Chondrocyte (in vitro differentiated cells): Measurements from ENCODE around the gene ABCA12. TPM values are rescaled to one million over a fixed set of nuclear protein-coding genes. Genes with fewer than 3 reads are reported as not detected.
A peak's percentile ranks its signal among the peaks of the same experiment; 100 is the strongest.

ENCODE experiments used
- DNase-seq: peaks from one replicate; pipeline ENCODE4 v3.0.0; 2021; ENCODE audit warnings: mixed read lengths, low spot score
- H3K27ac Mint-ChIP-seq: one replicate; pipeline ENCODE4 v1.8.0; 2021; ENCODE audit warnings: mild to moderate bottlenecking, moderate library complexity, mixed read lengths; ENCODE audit not compliant: unreplicated experiment
- H3K27me3 Mint-ChIP-seq: 2 replicates; pipeline ENCODE4 v1.8.0; 2021; ENCODE audit warnings: low read depth, mixed read lengths
- H3K36me3 Mint-ChIP-seq: 2 replicates; pipeline ENCODE4 v1.8.0; 2021; ENCODE audit warnings: low read depth, mixed read lengths
- H3K4me1 Mint-ChIP-seq: 2 replicates; pipeline ENCODE4 v1.8.0; 2021; ENCODE audit warnings: low read depth, mild to moderate bottlenecking, mixed read lengths
- H3K4me3 Mint-ChIP-seq: one replicate; pipeline ENCODE4 v1.8.0; 2021; ENCODE audit warnings: mild to moderate bottlenecking, moderate library complexity, mixed read lengths; ENCODE audit not compliant: unreplicated experiment
- H3K9me3 Mint-ChIP-seq: 2 replicates; pipeline ENCODE4 v1.8.0; 2021; ENCODE audit warnings: low read depth, mixed read lengths
- total RNA-seq: library from RNA; stranded (reverse); gene quantifications from 3 replicates; pipeline ENCODE4 v1.2.1, GENCODE V29; 2021
- TF ChIP-seq, protein P1 (sequence below): fragments of 200-600 bp; sonication (generic); IDR thresholded peaks from 2 replicates; pipeline ENCODE4 v1.5.0; 2021; ENCODE audit warnings: antibody characterized with exemption, mild to moderate bottlenecking, moderate library complexity

ABCA12 gene
- total RNA-seq, 1 donor from 2014 or later, result 0.40 TPM

DNA sequence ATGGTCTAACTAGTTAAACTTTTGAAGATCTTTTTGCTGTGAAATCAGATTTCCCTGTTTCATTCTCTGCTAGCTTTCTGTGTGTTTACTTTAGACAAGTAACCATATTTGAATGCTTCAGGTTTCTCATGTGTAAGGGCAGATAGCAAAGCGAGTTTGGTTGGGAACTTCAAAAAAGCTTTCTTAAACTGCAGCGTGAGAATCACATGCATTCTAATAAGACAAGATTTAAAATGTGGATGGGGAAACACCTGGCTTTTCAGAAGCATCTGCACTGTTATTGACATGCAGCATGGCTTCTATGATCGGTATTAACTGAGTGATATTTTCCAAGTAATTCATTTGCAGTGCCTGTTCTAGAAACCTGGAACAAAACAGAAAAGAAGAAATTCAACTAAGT is 119.3 kb downstream of the ABCA12 start:
- Mint-ChIP-seq H3K36me3 (no peaks in the 10 kb centered on the region), H3K4me1 (peaks cover 37% of the 10 kb centered on the region), H3K27ac (no peak overlapping the region), H3K4me3 (no peak overlapping the region), H3K27me3 (no peaks in the 10 kb centered on the region), H3K9me3 (no peaks in the 10 kb centered on the region)
- no peak for DNase-seq
- TF ChIP-seq, protein P1, sequence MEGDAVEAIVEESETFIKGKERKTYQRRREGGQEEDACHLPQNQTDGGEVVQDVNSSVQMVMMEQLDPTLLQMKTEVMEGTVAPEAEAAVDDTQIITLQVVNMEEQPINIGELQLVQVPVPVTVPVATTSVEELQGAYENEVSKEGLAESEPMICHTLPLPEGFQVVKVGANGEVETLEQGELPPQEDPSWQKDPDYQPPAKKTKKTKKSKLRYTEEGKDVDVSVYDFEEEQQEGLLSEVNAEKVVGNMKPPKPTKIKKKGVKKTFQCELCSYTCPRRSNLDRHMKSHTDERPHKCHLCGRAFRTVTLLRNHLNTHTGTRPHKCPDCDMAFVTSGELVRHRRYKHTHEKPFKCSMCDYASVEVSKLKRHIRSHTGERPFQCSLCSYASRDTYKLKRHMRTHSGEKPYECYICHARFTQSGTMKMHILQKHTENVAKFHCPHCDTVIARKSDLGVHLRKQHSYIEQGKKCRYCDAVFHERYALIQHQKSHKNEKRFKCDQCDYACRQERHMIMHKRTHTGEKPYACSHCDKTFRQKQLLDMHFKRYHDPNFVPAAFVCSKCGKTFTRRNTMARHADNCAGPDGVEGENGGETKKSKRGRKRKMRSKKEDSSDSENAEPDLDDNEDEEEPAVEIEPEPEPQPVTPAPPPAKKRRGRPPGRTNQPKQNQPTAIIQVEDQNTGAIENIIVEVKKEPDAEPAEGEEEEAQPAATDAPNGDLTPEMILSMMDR, result no peak

DNA sequence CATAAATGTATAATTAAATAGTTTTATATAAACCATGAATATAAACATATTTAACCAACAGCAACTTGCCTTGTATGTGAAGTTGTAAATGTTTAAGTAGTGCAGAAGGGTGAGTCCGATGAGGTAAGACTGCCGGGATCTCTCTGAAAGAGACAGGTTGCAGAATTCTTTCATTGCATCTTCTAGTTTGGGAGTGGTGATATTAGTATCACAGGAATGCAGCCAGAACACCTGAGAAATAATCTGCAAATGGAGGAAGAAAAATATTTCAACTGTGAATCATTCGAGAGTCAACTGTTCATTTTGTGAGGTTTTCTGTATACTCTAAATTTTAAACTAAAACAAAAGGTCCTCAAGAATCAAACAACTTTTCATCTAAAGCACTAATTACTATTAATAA is 123.0 kb downstream of the ABCA12 start:
- no peaks in the 10 kb centered on the region for H3K27me3 Mint-ChIP-seq
- no peak overlapping the region for H3K27ac Mint-ChIP-seq
- H3K4me3 Mint-ChIP-seq, result no peak overlapping the region
- no peak for DNase-seq
- no peaks in the 10 kb centered on the region for H3K9me3 Mint-ChIP-seq
- H3K4me1 Mint-ChIP-seq, result peaks cover 12% of the 10 kb centered on the region
- TF ChIP-seq, protein P1, result no peak
- H3K36me3 Mint-ChIP-seq, result no peaks in the 10 kb centered on the region

DNA sequence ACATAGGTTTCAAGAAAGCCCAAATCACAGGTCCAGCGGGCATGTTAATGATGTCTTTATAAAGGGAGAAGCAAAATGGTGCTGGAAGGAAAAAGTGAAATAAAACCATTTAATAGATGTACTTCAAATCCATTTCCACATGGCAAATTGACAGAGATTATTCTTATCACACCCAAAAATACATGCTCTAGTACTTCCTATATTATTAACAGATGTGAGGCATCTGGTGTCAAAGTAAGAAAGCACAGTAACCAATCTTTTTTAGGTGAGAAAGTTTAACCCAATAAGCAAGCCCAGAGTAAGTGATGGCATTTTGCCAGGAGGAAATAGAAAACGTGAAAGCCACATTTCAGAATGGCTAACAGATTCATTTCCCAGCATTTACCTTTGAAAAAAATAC is 128.0 kb downstream of the ABCA12 start:
- no peak for DNase-seq
- no peaks in the 10 kb centered on the region for H3K9me3 Mint-ChIP-seq

DNA sequence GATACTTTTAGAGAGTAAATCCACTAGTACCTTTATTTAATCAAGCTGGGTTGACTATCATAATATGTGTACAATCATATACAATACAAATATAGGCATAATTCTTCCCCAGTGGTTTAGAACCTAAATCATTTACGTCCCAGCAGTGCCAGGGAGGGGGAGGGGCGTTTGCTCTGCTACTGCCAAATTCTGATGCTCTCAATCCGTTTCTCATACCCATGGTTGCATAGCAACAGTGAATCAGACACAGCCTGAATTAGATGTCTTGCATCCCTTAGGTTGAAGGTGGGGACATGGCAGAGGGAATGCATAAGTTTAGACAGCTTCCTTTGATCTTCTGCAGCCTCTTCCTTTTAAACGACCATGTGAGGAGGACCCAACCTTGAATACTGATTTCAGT is 135.4 kb downstream of the ABCA12 start:
- H3K36me3 Mint-ChIP-seq, result no peaks in the 10 kb centered on the region
- H3K27ac Mint-ChIP-seq, result no peak overlapping the region
- H3K9me3 Mint-ChIP-seq, result no peaks in the 10 kb centered on the region
- no peaks in the 10 kb centered on the region for H3K27me3 Mint-ChIP-seq
- no peak overlapping the region for H3K4me3 Mint-ChIP-seq
- TF ChIP-seq, protein P1, result no peak
- no peak for DNase-seq
- peaks cover 11% of the 10 kb centered on the region for H3K4me1 Mint-ChIP-seq

More for the DNA sequence above, 128.0 kb downstream of the ABCA12 start:
- Mint-ChIP-seq H3K27ac (no peak overlapping the region), H3K4me1 (peaks cover 5% of the 10 kb centered on the region), H3K36me3 (no peaks in the 10 kb centered on the region), H3K27me3 (no peaks in the 10 kb centered on the region), H3K4me3 (no peak overlapping the region)
- TF ChIP-seq, protein P1, result no peak

DNA sequence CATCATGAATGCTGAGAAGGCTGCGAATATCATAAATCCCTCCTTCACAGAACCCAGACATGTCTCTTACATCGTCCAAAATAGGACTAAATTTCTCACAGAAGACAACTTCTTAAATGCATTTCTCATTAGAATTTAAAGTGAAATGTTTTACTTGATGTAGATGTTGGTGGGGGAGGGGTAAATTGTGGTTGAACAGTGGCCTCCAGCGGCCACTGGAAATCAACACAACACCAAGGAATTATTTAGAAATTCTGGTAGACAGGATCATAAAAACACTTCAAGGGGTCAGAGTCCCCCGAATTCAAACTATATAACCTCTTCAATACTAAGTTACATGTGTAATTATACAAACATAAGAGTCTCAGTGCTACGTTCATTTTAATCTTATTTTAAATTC is 135.9 kb downstream of the ABCA12 start:
- H3K4me1 Mint-ChIP-seq, result peaks cover 11% of the 10 kb centered on the region
- H3K27ac Mint-ChIP-seq, result no peak overlapping the region
- H3K36me3 Mint-ChIP-seq, result no peaks in the 10 kb centered on the region
- H3K27me3 Mint-ChIP-seq, result no peaks in the 10 kb centered on the region
- TF ChIP-seq, protein P1, result peak; percentile 89
- DNase-seq, result no peak
- H3K9me3 Mint-ChIP-seq, result no peaks in the 10 kb centered on the region
- H3K4me3 Mint-ChIP-seq, result no peak overlapping the region
